Endothelial cell of umbilical vein (primary cell): Measurements from ENCODE around the gene LLGL2.

Experiments used
- CTCF ChIP-seq, 2 donors: IDR thresholded peaks; 1 replicate in 1 of 2; 2 replicates in 1 of 2; pipeline ENCODE4 v1.5.1; 2011; ENCODE audit warnings: low read length in 2 of 2, mild to moderate bottlenecking in 2 of 2, moderate library complexity in 2 of 2, control low read depth in 1 of 2, inconsistent platforms in 1 of 2, low read depth in 1 of 2; ENCODE audit not compliant: insufficient read depth in 1 of 2; ENCODE audit errors: extremely low read depth in 1 of 2
- EZH2 ChIP-seq: IDR thresholded peaks from 2 replicates; pipeline ENCODE4 v1.6.1; 2012; ENCODE audit warnings: borderline replicate concordance, low read depth, mild to moderate bottlenecking, moderate library complexity, low read length, inconsistent platforms; ENCODE audit not compliant: severe bottlenecking
- FOS ChIP-seq: IDR thresholded peaks from 2 replicates; pipeline ENCODE4 v1.6.1; 2011; ENCODE audit warnings: mild to moderate bottlenecking, low read length, moderate library complexity, borderline replicate concordance; ENCODE audit not compliant: insufficient read depth
- JUN ChIP-seq: IDR thresholded peaks from 2 replicates; pipeline ENCODE4 v1.6.1; 2011; ENCODE audit warnings: borderline replicate concordance, low read depth; ENCODE audit not compliant: insufficient read length, insufficient read depth
- MAX ChIP-seq: IDR thresholded peaks from 2 replicates; pipeline ENCODE4 v1.6.1; 2011; ENCODE audit not compliant: insufficient read depth, insufficient read length
- POLR2A ChIP-seq: IDR thresholded peaks from 2 replicates; pipeline ENCODE4 v1.6.1; 2012; ENCODE audit warnings: low read depth, mild to moderate bottlenecking, control low read depth, low read length
- POLR2AphosphoS5 ChIP-seq: IDR thresholded peaks from 2 replicates; pipeline ENCODE4 v1.6.1; 2012; ENCODE audit warnings: low read depth, mild to moderate bottlenecking, control low read depth, low read length, moderate library complexity; ENCODE audit not compliant: insufficient read depth

- TF ChIP-seq EZH2 (no peak), CTCF (IDR thresholded peaks at IDR 0.05; ENCODE audit: extremely low read depth in 1 of 2, insufficient read depth in 1 of 2, low read depth in 1 of 2, low read length in 2 of 2) (no peak), POLR2AphosphoS5 (no peak), POLR2A (no peak), JUN (no peak), MAX (no peak), FOS (no peak)
Observed at GRCh38 chr17:75492555-75493168, 32.8 kb upstream of the LLGL2 start.
